Measurements from ENCODE around the gene GUCA1A.

DNA sequence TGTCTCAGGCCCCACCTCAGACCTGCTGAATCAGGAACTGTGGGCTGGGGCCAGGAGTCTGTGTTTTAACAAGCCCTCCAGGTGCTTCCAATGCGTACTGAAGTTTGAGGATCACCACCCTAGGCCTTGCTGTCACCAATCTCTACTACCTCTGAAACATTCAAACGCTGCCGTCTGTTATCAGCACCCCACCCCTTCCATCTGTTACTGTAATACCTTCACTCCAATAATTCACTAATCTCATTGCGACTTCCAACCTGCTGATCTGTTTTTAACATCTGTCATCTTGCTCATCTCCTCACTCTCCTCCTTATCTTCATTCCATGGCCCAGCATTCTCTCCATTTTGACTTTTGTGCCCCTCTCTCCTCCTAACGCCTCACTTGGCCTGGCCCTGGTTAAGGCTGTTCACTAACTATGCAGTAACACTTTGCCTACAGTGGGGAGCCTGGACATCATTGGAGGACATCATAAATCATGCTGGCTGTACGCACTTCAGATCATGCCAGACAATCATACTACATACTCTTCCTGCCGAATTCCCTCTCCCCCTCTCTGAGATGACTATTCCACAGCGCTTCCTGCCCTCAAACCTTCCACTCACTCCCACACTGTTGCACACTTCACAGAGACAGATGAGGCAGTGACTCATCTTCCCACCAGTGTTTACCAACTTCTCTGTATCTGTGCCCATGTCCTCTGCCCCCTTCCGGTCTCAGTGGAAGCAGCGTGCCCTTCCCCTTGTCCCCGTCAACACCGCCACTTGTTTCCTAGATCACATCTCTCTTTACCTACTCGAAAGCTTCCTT lies 24.6 kb downstream of the GUCA1A start:
- TF ChIP-seq, protein P1, sequence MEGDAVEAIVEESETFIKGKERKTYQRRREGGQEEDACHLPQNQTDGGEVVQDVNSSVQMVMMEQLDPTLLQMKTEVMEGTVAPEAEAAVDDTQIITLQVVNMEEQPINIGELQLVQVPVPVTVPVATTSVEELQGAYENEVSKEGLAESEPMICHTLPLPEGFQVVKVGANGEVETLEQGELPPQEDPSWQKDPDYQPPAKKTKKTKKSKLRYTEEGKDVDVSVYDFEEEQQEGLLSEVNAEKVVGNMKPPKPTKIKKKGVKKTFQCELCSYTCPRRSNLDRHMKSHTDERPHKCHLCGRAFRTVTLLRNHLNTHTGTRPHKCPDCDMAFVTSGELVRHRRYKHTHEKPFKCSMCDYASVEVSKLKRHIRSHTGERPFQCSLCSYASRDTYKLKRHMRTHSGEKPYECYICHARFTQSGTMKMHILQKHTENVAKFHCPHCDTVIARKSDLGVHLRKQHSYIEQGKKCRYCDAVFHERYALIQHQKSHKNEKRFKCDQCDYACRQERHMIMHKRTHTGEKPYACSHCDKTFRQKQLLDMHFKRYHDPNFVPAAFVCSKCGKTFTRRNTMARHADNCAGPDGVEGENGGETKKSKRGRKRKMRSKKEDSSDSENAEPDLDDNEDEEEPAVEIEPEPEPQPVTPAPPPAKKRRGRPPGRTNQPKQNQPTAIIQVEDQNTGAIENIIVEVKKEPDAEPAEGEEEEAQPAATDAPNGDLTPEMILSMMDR (conservative IDR thresholded peaks at IDR 0.05; ENCODE audit: low read depth, low read length), result peak; percentile 37; the same call in 1 of the 2 replicates
- TF ChIP-seq EZH2 (IDR thresholded peaks at IDR 0.05; ENCODE audit: low read length, unreplicated experiment), result no peak
